GM12873 (cell line): ENCODE measurements around the gene GH1.

Experiments used
- CTCF ChIP-seq: IDR thresholded peaks from 2 replicates; pipeline ENCODE4 v1.5.1; 2012; ENCODE audit warnings: low read depth, mild to moderate bottlenecking, moderate library complexity, low read length, control low read depth; ENCODE audit not compliant: insufficient read depth; ENCODE audit errors: missing control alignments

GH1 gene

GRCh38 chr17:63948521-63948920 is 29.9 kb upstream of the GH1 start:
- no peak for TF ChIP-seq CTCF

GRCh38 chr17:63947711-63948330 is 29.2 kb upstream of the GH1 start:
- no peak for TF ChIP-seq CTCF

GRCh38 chr17:63946440-63947363 is 28.1 kb upstream of the GH1 start:
- TF ChIP-seq CTCF: peak; percentile 86

GRCh38 chr17:63945784-63946439 is 27.3 kb upstream of the GH1 start:
- no peak for TF ChIP-seq CTCF

- TF ChIP-seq CTCF: no peak
These were observed 26.3 kb upstream of the GH1 start for GRCh38 chr17:63944736-63945499.

- peak; percentile 43 for TF ChIP-seq CTCF
These were observed 25.1 kb upstream of the GH1 start for GRCh38 chr17:63943745-63944144.
